ENCODE results near the gene GPR65.

Gene GPR65

GRCh38 chr14:88007608-88008007, 2.7 kb downstream of the GPR65 start:
- H3K4me1 ChIP-seq: peaks cover 36 to 73% (median 63%) of the 10 kb centered on the region in 10 experiments
- peak overlapping the region in 4 of 11 experiments; percentile 11 to 92 (median 66); a peak in 7 of 22 replicates for H3K27ac ChIP-seq
- H3K9ac ChIP-seq: peak overlapping the region in 3 of 11 experiments; percentile 85 to 89 (median 85); a peak in 6 of 22 replicates
- H3K36me3 ChIP-seq: peaks cover 0 to 45% (median 25%) of the 10 kb centered on the region in 11 experiments; a peak in 16 of 22 replicates
- TF ChIP-seq Cebpa-rat (IDR thresholded peaks at IDR 0.05): no peak
- no peaks in the 10 kb centered on the region for H3K9me3 ChIP-seq (replicated peaks in 1 of 11)
- H3K4me3 ChIP-seq: peak overlapping the region in 4 of 10 experiments; percentile 56 to 71 (median 66); a peak in 9 of 20 replicates
- no peaks in the 10 kb centered on the region for H3K27me3 ChIP-seq
- peak overlapping the region; percentile 27 to 99 (median 66); a peak in 17 of 22 replicates for H3K4me2 ChIP-seq
- H4K20me1 ChIP-seq: peaks cover 0 to 42% (median 0%) of the 10 kb centered on the region in 11 experiments; a peak in 6 of 22 replicates

GRCh38 chr14:88008039-88008742, 3.3 kb downstream of the GPR65 start:
- H3K27me3 ChIP-seq: no peaks in the 10 kb centered on the region
- H3K9ac ChIP-seq: peak overlapping the region in 3 of 11 experiments; percentile 85 to 89 (median 85); a peak in 6 of 22 replicates
- peak overlapping the region in 4 of 11 experiments; percentile 3 to 92 (median 50); a peak in 6 of 22 replicates for H3K27ac ChIP-seq
- H3K4me2 ChIP-seq: peak overlapping the region; percentile 27 to 99 (median 66)
- peaks cover 33 to 73% (median 57%) of the 10 kb centered on the region in 10 experiments for H3K4me1 ChIP-seq
- no peaks in the 10 kb centered on the region for H3K9me3 ChIP-seq (replicated peaks in 1 of 11)
- no peak for TF ChIP-seq Cebpa-rat (IDR thresholded peaks at IDR 0.05)
- peaks cover 0 to 43% (median 0%) of the 10 kb centered on the region in 11 experiments; a peak in 6 of 22 replicates for H4K20me1 ChIP-seq
- H3K4me3 ChIP-seq: peak overlapping the region in 5 of 10 experiments; percentile 27 to 71 (median 65); a peak in 9 of 20 replicates
- peaks cover 0 to 47% (median 26%) of the 10 kb centered on the region in 11 experiments; a peak in 16 of 22 replicates for H3K36me3 ChIP-seq

- Histone ChIP-seq H4K20me1 (peaks cover 0 to 43% (median 0%) of the 10 kb centered on the region in 11 experiments; a peak in 6 of 22 replicates), H3K4me1 (peaks cover 36 to 71% (median 50%) of the 10 kb centered on the region in 10 experiments), H3K9ac (peak overlapping the region in 3 of 11 experiments; percentile 85 to 89 (median 85); a peak in 4 of 22 replicates), H3K27me3 (no peaks in the 10 kb centered on the region), H3K27ac (peak overlapping the region in 2 of 11 experiments; percentile 11 to 89; a peak in 2 of 22 replicates), H3K4me2 (peak overlapping the region in 7 of 11 experiments; percentile 31 to 99 (median 79); a peak in 10 of 22 replicates), H3K4me3 (peak overlapping the region in 3 of 10 experiments; percentile 65 to 71 (median 67); a peak in 5 of 20 replicates), H3K36me3 (peaks cover 0 to 48% (median 26%) of the 10 kb centered on the region in 11 experiments; a peak in 16 of 22 replicates), H3K9me3 (replicated peaks in 1 of 11) (no peaks in the 10 kb centered on the region)
- TF ChIP-seq Cebpa-rat (IDR thresholded peaks at IDR 0.05): no peak
These were observed 4.6 kb downstream of the GPR65 start for GRCh38 chr14:88009486-88009885.

- peaks cover 0 to 47% (median 0%) of the 10 kb centered on the region in 11 experiments; a peak in 6 of 22 replicates for H4K20me1 ChIP-seq
- peak overlapping the region in 2 of 11 experiments; percentile 51 to 67; a peak in 1 of 22 replicates for H3K9ac ChIP-seq
- H3K4me1 ChIP-seq: peaks cover 33 to 77% (median 43%) of the 10 kb centered on the region in 10 experiments
- no peaks in the 10 kb centered on the region for H3K27me3 ChIP-seq
- peaks cover 0 to 56% (median 27%) of the 10 kb centered on the region in 11 experiments; a peak in 16 of 22 replicates for H3K36me3 ChIP-seq
- H3K9me3 ChIP-seq (replicated peaks in 1 of 11): no peaks in the 10 kb centered on the region
- TF ChIP-seq Cebpa-rat (IDR thresholded peaks at IDR 0.05): no peak
- peak overlapping the region in 2 of 10 experiments; percentile 28 to 31; a peak in 4 of 20 replicates for H3K4me3 ChIP-seq
- peak overlapping the region in 2 of 11 experiments; percentile 52 to 55; a peak in 3 of 22 replicates for H3K27ac ChIP-seq
- H3K4me2 ChIP-seq: peak overlapping the region in 3 of 11 experiments; percentile 90 to 99 (median 97); a peak in 6 of 22 replicates
These were observed 5.4 kb downstream of the GPR65 start for GRCh38 chr14:88010331-88010730.

GRCh38 chr14:88012495-88012894, 7.6 kb downstream of the GPR65 start:
- Histone ChIP-seq H3K36me3 (peaks cover 0 to 74% (median 39%) of the 10 kb centered on the region in 11 experiments; a peak in 17 of 22 replicates), H3K9ac (peak overlapping the region in 3 of 11 experiments; percentile 51 to 67 (median 52); a peak in 3 of 22 replicates), H3K27me3 (no peaks in the 10 kb centered on the region), H3K4me3 (no peak overlapping the region), H4K20me1 (peaks cover 0 to 52% (median 3%) of the 10 kb centered on the region in 11 experiments; a peak in 6 of 22 replicates), H3K4me2 (peak overlapping the region in 3 of 11 experiments; percentile 90 to 99 (median 97); a peak in 6 of 22 replicates), H3K4me1 (peaks cover 22 to 98% (median 27%) of the 10 kb centered on the region in 10 experiments), H3K9me3 (replicated peaks in 1 of 11) (peaks cover 0 to 9% (median 0%) of the 10 kb centered on the region in 11 experiments; a peak in 3 of 22 replicates), H3K27ac (peak overlapping the region in 3 of 11 experiments; percentile 43 to 55 (median 52); a peak in 4 of 22 replicates)
- TF ChIP-seq Cebpa-rat (IDR thresholded peaks at IDR 0.05): no peak

GRCh38 chr14:88013750-88014349, 8.9 kb downstream of the GPR65 start:
- Histone ChIP-seq H3K27ac (peak overlapping the region in 2 of 11 experiments; percentile 52 to 80; a peak in 4 of 22 replicates), H3K9me3 (replicated peaks in 1 of 11) (peaks cover 0 to 9% (median 0%) of the 10 kb centered on the region in 11 experiments; a peak in 3 of 22 replicates), H3K9ac (peak overlapping the region in 3 of 11 experiments; percentile 12 to 67 (median 21); a peak in 2 of 22 replicates), H3K4me3 (no peak overlapping the region), H3K36me3 (peaks cover 0 to 77% (median 41%) of the 10 kb centered on the region in 11 experiments; a peak in 17 of 22 replicates), H4K20me1 (peaks cover 0 to 47% (median 0%) of the 10 kb centered on the region in 11 experiments; a peak in 5 of 22 replicates), H3K27me3 (no peaks in the 10 kb centered on the region), H3K4me2 (peak overlapping the region in 4 of 11 experiments; percentile 25 to 99 (median 94); a peak in 7 of 22 replicates), H3K4me1 (peaks cover 11 to 99% (median 15%) of the 10 kb centered on the region in 10 experiments; a peak in 18 of 20 replicates)
- no peak for TF ChIP-seq Cebpa-rat (IDR thresholded peaks at IDR 0.05)

GRCh38 chr14:88016768-88017167, 11.8 kb downstream of the GPR65 start:
- Histone ChIP-seq H3K4me2 (peak overlapping the region in 4 of 11 experiments; percentile 10 to 97 (median 66); a peak in 7 of 22 replicates), H3K4me3 (no peak overlapping the region), H3K4me1 (peaks cover 6 to 99% (median 9%) of the 10 kb centered on the region in 10 experiments; a peak in 12 of 20 replicates), H3K27ac (peak overlapping the region in 4 of 11 experiments; percentile 57 to 80 (median 70); a peak in 7 of 22 replicates), H3K36me3 (peaks cover 0 to 72% (median 24%) of the 10 kb centered on the region in 11 experiments; a peak in 15 of 22 replicates), H3K9me3 (replicated peaks in 1 of 11) (peaks cover 0 to 17% (median 5%) of the 10 kb centered on the region in 11 experiments; a peak in 7 of 22 replicates), H4K20me1 (peaks cover 0 to 19% (median 0%) of the 10 kb centered on the region in 11 experiments; a peak in 3 of 22 replicates), H3K27me3 (no peaks in the 10 kb centered on the region), H3K9ac (peak overlapping the region in 2 of 11 experiments; percentile 44 to 47; a peak in 3 of 22 replicates)
- no peak for TF ChIP-seq Cebpa-rat (IDR thresholded peaks at IDR 0.05)

Data from BLaER1 treated with 17β-estradiol and CSF1 and Interleukin-3, amounts not matched to agents 10 nM and 100 nM (cell line).